ENCODE results near the gene TDRD15.
"Not testable (repeated sequence)": the region's sequence is repeated elsewhere in the genome, so short reads cannot be mapped to it uniquely, and the experiment has no call there.

GRCh38 chr2:21101514-21102155 is 22.1 kb upstream of the TDRD15 start:
- not testable (repeated sequence) for TF ChIP-seq ELF4, PKNOX1, SUZ12 (IDR thresholded peaks at IDR 0.05)
